A673 (cell line): ENCODE measurements around the gene CHRDL1.

Experiments
- EZH2 ChIP-seq: fragments of 200-600 bp; sonication (generic); IDR thresholded peaks from 2 replicates; pipeline ENCODE4 v1.6.1; 2017; ENCODE audit warnings: borderline replicate concordance, low read depth, mild to moderate bottlenecking, mixed read lengths, antibody characterized with exemption, low read length; ENCODE audit not compliant: poor library complexity, severe bottlenecking
- TF ChIP-seq, protein P1 (sequence below): fragments of 300-800, 200-600 bp; sonication (generic); conservative IDR thresholded peaks from 2 replicates; pipeline ENCODE4 v1.5.1; 2017; ENCODE audit warnings: low read depth, mild to moderate bottlenecking, antibody characterized with exemption, low read length, moderate library complexity, mixed read lengths

DNA sequence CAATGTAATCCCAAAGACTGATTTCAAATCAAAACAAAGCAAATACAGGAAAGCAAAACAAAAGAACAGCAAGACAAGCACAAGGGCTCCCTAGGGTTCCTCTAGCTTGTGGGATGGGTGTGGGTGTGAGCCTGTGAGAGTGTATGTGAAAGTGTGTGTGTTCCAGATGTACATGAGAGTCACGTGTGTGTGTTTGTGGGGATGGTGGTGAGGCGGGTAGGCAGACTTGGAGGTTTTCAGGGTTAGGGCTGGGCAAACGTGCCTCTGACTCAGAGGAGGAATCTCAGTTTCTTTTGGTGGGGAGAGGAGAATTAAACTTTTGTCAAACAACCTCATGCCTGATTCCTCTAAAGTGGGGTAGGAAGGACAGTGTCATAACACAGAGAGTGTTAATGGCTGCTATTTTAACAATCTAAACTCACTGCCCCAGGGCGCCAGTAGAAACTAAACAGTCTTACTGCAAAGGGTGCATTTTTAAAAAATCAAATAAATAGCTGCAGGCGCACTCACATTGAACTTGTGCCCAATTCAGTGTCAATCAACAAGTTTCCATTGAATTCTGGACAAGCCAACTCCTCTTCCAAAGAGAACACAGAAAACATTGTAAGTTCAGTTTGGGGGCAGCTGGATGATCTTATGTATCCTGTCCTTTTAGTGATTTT, 51.8 kb downstream of the CHRDL1 start:
- TF ChIP-seq, protein P1, sequence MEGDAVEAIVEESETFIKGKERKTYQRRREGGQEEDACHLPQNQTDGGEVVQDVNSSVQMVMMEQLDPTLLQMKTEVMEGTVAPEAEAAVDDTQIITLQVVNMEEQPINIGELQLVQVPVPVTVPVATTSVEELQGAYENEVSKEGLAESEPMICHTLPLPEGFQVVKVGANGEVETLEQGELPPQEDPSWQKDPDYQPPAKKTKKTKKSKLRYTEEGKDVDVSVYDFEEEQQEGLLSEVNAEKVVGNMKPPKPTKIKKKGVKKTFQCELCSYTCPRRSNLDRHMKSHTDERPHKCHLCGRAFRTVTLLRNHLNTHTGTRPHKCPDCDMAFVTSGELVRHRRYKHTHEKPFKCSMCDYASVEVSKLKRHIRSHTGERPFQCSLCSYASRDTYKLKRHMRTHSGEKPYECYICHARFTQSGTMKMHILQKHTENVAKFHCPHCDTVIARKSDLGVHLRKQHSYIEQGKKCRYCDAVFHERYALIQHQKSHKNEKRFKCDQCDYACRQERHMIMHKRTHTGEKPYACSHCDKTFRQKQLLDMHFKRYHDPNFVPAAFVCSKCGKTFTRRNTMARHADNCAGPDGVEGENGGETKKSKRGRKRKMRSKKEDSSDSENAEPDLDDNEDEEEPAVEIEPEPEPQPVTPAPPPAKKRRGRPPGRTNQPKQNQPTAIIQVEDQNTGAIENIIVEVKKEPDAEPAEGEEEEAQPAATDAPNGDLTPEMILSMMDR = no peak
- TF ChIP-seq EZH2 = no peak
